GM10266 (cell line): Measurements from ENCODE around the gene DDX23.
"Not testable (repeated sequence)": the region's sequence is repeated elsewhere in the genome, so short reads cannot be mapped to it uniquely, and the experiment has no call there.

Source experiments
- DNase-seq: peaks from one replicate; pipeline ENCODE4 v3.0.0; 2012; ENCODE audit errors: extremely low spot score
- TF ChIP-seq, protein P1 (sequence below): IDR thresholded peaks from 2 replicates; pipeline ENCODE4 v1.5.1; 2012; ENCODE audit warnings: mild to moderate bottlenecking, low read depth; ENCODE audit not compliant: control insufficient read depth, insufficient read depth; ENCODE audit errors: missing control alignments

The DDX23 gene

DNA sequence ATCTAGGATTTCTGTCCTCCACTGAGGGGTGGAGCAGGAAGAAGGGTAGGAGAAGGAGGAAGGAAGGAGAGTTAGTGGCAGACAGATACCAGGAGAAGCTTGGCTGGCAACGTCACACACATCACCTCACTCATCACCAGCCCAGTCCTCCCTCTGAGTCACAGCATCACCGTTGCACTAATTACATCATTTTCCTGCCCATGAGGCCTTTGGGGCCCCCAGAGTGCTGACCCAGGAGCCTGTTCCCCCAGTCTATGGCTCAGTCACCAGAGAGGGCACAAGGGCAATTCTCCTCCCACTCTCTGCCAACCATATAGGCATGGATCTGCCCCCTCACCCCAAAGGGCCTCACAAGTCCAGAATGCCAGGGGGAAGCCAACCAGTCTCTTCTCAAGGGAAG lies 9.1 kb upstream of the DDX23 start:
- no peak for DNase-seq
- TF ChIP-seq, protein P1, sequence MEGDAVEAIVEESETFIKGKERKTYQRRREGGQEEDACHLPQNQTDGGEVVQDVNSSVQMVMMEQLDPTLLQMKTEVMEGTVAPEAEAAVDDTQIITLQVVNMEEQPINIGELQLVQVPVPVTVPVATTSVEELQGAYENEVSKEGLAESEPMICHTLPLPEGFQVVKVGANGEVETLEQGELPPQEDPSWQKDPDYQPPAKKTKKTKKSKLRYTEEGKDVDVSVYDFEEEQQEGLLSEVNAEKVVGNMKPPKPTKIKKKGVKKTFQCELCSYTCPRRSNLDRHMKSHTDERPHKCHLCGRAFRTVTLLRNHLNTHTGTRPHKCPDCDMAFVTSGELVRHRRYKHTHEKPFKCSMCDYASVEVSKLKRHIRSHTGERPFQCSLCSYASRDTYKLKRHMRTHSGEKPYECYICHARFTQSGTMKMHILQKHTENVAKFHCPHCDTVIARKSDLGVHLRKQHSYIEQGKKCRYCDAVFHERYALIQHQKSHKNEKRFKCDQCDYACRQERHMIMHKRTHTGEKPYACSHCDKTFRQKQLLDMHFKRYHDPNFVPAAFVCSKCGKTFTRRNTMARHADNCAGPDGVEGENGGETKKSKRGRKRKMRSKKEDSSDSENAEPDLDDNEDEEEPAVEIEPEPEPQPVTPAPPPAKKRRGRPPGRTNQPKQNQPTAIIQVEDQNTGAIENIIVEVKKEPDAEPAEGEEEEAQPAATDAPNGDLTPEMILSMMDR = no peak

DNA sequence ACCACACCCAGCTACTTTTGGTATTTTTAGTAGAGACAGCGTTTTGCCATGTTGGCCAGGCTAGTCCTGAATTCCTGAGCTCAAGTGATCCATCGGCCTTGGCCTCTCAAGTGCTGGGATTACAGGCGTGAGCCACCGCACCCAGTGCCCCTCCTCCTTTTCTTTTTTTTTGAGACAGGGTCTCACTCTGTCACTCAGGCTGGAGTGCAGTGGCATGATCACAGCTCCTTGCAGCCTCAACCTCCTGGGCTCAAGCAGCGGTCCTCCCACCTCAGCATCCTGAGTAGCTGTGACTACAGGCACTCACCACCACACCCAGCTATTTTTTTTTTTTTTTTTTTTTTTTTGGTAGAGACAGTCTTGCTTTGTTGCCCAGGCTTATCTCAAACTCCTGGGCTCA lies 8.3 kb upstream of the DDX23 start:
- DNase-seq = not testable (repeated sequence)

DNA sequence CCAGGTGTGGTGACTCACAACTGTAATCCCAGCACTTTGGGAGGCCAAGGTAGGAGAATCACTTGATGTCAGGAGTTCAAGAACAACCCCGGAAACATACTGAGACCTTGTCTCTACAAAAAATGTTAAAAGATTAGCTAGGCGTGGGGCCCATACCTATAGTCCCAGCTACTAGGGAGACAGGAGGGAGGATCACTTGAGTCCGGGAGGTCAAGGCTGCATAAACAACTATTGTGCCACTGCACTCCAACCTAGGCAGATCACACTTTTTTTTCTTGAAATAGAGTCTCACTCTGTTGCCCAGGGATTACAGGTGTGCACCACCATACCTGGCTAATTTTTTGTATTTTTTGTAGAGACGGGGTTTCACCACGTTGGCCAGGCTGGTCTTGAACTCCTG lies 7.6 kb upstream of the DDX23 start:
- TF ChIP-seq, protein P1 = no peak
- DNase-seq = no peak

DNA sequence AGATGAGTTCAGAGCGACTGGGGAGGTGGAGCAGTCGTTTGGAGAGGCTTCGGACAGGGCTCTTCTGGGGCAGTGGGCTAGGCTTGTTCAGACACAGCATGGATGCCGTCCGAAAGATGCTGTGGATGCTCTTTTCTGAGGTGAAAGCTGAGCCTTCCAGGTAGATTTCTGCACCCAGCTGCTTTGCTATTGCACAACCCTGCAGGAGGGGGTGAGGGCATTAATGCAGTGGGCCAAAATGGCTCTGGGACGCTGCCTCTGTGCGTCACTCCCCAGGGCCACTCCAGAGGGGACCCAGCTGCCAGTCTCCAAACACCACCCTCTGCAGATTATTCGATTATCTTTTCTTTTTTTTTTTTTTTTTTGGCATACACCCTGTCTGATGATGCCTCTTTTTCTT lies 6.1 kb upstream of the DDX23 start:
- TF ChIP-seq, protein P1 = no peak
- DNase-seq = no peak

DNA sequence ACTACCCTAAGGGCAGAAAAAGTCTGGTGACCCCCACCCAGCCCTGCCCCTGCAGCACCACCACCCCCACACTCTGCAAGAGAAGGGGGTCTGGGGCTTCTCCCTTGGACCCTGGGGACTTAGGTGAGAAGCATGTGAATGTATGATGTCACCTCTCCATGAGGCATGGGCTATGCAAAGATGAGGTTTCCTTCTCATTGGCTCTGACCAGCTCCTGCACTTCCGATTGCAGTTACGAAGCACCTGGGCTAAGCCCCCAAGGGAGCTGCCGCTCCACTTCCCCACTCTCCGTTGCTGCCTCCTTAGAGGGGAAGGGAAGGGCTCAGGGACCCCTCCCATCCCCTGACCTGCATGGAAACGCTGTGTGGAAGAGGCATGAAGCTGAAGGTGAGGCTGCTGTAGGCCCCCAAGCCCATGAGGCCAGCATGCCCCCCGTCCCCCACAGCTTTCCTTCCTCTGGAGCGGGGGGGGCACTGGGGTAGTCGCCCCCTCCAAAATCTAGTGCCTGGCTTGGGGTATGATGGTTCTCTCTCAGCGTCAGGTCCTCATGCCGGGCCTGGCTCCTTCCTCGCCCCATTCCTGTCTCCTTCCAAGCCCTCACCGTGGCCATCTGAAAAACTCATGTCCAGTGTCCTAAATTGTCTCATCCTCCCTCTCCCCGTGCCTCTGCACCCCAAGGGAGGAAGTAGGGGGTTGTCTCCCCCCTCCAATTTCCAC lies 5.5 kb upstream of the DDX23 start:
- TF ChIP-seq, protein P1 = no peak
- no peak for DNase-seq

DNA sequence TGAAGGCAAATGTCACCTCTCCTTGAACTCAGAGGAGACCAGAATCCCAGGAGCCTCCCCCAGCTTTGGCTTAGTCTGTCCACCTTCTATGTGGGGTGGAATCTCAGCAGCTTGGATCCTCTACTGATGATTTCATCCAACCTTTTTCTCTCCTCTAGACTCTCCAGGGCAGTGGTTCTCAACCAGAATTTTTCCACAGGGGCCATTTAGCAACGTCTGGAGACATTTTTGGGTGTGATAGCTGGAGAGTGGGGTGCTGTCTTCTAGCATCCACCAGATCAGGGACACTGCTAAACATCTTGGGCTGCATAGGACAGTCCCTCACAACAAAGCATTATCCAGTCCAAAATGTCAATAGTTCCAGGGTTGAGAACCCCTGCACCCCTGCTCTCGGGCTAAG lies 4.4 kb upstream of the DDX23 start:
- TF ChIP-seq, protein P1 = no peak
- no peak for DNase-seq

DNA sequence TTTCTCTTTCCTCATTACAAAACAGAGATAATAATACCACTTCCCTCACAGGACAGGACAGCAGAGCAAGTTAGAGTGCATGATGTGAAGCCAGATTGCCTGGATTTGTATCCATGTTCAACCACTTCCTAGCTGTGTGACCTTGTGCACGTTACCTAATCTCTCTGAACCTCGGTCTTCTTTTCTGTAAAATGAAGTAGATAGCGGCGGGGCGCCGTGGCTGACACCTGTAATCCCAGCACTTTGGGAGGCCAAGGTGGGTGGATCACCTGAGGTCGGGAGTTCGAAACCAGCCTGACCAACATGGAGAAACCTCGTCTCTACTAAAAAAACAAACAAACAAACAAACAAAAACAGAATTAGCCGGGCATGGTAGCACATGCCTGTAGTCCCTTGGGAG lies 3.0 kb upstream of the DDX23 start:
- DNase-seq = not testable (repeated sequence)

DNA sequence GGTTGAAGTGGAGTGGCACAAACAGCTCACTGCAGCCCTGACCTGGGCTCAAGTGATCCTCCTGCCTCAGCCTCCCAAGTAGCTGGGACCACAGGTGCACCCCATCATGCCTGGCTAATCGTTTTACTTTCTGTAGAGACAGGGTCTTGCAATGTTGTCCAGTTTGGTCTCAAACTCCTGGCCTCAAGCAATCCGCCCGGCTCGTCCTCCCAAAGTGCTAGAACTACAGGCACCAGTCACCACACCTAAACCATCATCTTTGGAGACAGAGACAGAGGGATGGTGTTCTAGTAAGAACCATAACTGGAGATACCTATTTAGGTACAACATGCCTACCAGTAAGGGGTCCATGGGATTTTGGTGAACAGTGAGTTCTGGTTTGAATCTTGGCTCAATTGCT lies 2.5 kb upstream of the DDX23 start:
- DNase-seq = no peak
- TF ChIP-seq, protein P1 = no peak
